ENCODE results near the gene GALNT18. TPM values are rescaled to one million over a fixed set of nuclear protein-coding genes. Genes with fewer than 3 reads are reported as not detected.

Gene GALNT18
- total RNA-seq, 4 donors from 2014 or later = 7.8 to 57.1 (median 17.8) TPM

DNA sequence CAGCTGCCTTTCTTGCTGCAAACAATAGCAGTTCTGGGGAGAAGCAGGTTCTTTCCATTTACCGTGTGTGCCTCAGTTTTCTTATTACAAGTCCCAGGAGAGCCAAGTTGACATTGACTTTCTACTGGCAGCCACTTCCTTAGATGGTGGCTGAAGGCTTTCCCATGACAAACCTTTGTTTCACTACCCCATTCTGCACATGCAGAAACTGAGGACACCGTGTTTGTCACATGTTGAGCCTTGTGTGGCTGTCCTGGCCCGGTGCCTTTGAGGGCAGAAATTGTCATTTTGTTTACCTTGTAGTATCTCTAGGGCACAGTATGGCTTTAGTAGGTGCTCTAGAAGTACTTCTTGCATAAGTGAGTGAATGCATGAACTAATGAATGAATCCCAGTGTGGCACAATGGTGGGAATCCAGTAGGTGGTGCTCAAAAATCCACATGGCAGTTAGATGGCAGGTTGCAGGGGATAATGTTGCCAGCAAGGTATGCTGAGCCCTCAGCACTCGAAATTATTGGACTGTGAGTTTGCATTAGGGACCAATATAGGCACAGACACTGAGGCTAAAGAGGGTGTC, 370.3 kb downstream of the GALNT18 start:
- no peak for TF ChIP-seq CTCF (IDR thresholded peaks at IDR 0.05; ENCODE audit: low read depth)

DNA sequence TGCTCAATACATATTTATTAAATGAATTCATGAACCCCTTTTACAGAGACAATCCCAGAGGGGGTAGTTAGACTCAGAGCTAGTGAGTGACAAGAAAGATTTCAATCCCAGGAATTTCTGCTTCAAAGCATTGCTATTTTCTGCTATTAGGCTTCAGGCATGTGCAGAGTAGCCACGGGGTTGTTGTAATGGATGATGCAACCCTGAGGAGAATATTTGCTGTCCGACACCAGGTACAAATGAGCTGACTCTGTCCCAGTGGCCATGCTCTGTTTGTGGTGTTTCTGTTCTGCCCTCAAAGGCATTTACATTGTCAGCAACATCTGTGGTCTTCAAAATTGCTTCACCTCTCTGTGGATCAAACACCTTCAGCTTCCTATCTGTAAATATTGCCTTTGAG, 371.3 kb downstream of the GALNT18 start:
- no peak for TF ChIP-seq CTCF (IDR thresholded peaks at IDR 0.05; ENCODE audit: low read depth)

- no peak for TF ChIP-seq CTCF (IDR thresholded peaks at IDR 0.05; ENCODE audit: low read depth)
These were observed 374.2 kb downstream of the GALNT18 start for GRCh38 chr11:11247576-11247975.

GRCh38 chr11:11247086-11247485, 374.7 kb downstream of the GALNT18 start:
- TF ChIP-seq CTCF (IDR thresholded peaks at IDR 0.05; ENCODE audit: low read depth) = no peak

DNA sequence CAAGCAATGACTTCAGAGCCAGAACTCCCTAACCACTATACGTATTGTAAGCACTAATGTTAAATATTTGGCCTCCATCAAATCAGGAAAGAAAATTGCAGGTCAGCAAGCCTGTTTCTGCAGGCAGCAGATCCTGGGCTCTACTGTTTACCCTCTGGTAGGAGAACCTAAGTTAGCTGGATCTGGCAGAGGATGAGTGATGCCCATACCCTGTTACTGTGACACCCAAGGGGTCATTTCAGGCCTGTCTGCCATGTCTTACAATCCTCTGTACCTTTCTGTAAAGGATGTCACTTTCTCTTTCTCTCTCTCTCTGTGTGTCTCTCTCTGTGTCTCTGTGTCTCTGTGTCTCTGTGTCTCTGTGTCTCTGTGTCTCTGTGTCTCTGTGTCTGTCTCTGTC, 375.6 kb downstream of the GALNT18 start:
- no peak for TF ChIP-seq CTCF (IDR thresholded peaks at IDR 0.05; ENCODE audit: low read depth)

DNA sequence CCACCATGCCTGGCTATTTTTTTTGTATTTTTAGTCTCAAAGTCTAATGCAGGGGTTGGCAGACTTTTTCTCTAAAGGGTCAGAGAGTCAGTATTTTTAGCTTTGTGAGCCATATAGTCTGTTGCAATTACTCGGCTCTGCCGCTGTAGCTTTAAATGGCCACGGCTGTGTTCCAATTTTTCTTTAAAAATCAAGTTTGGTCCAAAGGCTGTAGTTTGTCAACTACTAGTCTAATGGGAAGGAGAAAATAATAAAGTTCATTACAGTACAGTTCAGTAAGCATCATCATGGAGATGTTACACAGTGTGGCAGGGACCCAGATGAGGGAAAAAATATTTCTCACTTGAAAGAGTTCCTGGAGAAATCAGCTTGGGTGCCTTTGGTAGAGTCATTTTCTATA, 376.4 kb downstream of the GALNT18 start:
- TF ChIP-seq CTCF (IDR thresholded peaks at IDR 0.05; ENCODE audit: low read depth) = no peak

DNA sequence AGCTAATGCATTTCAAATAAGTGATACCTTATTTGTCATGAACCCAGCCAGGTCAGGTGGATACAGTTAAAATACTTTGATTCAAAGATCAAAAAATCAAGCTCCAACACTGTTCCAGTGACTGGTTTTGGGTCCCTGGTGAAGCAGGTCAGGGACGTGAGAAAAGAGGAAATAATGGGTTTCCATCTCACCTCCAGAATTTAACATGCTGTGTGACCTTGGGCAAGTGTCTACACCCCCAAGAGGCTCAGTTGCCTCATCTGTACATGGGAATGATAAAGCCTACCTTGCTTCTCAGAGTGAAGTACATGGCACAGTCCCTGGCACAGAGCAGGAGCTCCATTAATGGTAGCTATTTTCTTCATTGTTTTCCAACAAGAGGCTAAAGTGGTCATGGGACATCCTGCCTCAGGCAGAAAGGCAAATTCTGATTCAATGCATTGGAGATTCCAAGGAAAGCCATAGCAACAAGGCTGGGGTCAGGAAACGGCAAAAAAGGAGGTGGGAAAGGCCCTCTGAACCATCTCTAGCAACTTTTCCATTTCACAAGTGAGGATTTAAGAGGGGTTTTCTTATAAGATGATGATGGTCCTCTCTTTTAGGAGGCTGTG, 377.2 kb downstream of the GALNT18 start:
- TF ChIP-seq CTCF (IDR thresholded peaks at IDR 0.05; ENCODE audit: low read depth) = no peak

All from subcutaneous adipose tissue (tissue), 4 donors.